NCI-H2171 treated with DMSO at 0.1 percent for 48 hours (cell line): ENCODE results near the gene DUOX1.
A peak's percentile ranks its signal among the peaks of the same experiment; 100 is the strongest.
"Not testable (repeated sequence)": the region's sequence is repeated elsewhere in the genome, so short reads cannot be mapped to it uniquely, and the experiment has no call there.

Experiments
- DNase-seq: peaks from one replicate; lab custom pipeline; 2025; lab: John Stamatoyannopoulos, UW

Gene DUOX1

DNA sequence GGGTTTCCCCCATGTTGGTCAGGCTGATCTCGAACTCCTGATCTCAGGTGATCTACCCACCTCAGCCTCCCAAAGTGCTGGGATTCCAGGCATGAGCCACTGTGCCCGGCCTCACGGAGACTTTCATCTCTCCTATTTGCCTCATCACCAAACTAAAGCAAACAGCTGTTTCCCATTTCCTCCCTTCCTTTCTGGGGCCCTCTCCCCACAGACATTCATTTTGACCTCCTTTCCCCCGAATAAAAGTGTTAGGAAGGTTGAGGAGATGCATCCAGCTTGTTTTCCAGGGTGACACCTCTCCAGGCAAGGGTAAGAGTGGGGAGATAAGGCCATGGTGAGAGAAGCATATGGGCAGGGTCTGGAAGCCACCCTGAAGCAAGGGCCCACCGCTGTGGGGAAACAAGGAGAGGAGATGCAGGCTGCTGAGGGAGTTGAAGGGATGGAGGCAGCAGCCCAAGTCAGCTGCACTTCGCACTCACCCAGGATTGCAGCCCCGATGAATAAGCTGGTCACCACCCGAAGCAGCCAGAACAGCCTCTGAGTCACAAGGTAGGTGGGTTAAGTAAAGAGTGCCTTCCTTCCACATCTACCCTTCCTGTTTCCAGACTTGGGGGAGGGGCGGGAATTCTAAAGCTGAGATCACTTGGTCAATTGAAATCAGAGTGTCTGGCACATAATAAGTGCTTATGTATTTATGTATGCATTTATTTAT, 7.9 kb upstream of the DUOX1 start:
- no peak for DNase-seq

- no peak for DNase-seq
Measured at GRCh38 chr15:45122719-45123118, 7.1 kb upstream of the DUOX1 start.

DNA sequence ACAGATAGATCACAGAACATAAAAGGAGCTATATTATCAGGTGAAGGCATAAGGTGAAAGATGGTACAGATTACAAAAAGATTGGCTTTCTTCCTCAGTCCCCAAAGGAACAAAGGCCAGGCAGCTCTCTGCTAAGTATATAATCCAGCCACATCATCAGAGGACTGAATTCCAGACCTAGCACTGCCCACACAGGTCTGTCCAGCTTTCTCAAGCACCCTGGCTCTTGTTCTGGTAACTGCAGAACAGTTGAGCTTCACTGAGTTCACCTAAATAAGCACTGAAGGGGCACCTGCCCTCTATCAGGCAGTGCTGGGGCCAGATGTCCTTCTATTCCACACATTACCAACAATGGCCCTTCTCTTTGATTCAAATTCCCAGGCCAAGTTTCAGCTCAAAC, 6.4 kb upstream of the DUOX1 start:
- no peak for DNase-seq

DNA sequence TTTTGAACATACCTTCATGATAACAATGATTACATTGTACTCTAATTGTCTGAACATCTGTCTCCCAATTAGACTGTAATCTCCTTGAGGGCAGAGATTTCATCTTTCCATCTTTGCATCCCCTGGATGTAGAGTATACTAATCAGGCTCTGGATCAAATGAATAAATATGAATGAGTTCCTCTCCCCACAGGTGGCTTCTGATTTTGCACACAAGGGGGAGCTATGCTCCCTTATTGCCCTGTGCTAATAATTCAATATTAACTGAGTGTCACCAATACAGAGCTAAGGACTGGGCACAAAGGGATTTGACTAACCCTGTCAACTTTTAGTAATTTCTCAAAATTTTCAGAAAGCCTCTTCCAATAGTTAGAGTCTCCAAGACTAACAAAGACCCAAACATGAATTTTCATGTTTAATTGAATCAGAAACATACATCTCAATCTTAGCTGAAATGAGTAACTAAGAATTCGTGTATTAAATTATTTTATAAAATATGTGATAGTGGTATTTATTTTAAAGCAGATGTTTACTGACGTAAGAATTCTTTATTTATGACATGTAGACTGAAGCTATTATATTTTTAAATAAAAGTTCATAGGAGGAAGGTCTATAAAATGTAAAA, 3.1 kb upstream of the DUOX1 start:
- peak; percentile 52 for DNase-seq

DNA sequence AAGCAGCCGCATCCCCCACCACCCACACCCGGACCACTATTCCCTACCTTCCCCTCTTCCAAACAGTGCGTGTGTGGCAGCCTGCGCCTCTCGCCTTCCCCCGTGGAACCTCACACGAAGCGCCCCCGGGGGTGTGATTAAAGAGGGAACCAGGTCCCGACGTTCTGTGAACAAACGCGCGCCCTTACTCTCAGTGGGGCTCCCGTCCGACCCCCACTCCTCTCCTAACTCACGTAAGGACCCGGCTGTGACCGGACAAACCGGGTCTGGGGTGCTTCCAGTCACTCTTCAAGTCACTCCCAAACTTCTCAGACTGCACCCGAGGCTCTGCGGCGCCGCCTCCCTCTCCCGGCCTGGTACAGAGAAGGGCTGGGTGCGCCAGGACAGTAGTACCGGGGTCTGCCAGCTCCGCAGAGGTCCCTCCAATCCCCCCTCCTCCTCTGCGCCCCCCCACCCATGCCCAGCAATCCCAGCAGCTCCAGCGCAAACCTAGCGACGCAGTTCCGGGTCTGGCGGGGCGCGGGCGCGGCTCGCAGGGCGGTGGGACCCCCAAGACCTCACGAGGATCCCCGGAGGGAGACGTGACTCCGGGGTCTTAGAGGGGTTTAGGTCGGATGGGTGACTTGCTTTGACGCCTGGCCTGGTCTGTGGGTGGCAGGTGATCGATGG, 689 bp upstream of the DUOX1 start:
- no peak for DNase-seq

DNA sequence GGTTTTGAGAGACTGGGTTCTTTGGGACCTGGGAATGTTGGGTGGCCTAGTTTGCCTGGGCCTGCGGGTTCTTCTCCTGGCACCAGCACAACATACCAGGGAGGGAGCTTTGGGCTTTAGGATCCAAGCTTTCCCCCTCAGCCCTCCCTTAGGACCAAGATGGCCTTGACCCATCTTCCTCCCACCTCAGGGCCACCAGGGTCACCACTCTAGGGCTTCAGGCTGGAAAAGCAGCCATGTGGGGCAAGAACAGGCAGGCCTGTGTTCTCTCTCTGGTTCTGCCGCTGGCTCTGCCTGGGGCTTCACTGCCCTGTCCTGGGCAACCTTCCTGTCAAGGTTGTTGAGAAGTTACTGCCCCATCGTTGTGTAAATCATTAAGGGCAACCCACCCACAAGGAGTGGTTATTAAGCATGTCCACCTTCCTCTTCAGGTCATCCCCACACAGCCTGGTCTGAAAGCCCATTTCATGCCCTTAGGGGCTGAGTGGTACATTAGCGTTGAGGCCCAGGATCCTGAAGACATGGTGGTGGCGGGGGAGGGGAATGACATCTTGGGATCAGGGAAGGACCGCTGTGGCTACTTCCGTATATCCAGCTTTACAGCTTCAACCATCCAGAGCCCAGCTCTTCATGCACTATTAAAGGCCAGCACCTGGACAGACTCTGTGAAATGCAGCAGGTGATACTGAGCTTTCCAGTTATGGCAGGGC, 652 bp downstream of the DUOX1 start:
- no peak for DNase-seq

GRCh38 chr15:45131510-45131909, 1.7 kb downstream of the DUOX1 start:
- DNase-seq, result no peak

DNA sequence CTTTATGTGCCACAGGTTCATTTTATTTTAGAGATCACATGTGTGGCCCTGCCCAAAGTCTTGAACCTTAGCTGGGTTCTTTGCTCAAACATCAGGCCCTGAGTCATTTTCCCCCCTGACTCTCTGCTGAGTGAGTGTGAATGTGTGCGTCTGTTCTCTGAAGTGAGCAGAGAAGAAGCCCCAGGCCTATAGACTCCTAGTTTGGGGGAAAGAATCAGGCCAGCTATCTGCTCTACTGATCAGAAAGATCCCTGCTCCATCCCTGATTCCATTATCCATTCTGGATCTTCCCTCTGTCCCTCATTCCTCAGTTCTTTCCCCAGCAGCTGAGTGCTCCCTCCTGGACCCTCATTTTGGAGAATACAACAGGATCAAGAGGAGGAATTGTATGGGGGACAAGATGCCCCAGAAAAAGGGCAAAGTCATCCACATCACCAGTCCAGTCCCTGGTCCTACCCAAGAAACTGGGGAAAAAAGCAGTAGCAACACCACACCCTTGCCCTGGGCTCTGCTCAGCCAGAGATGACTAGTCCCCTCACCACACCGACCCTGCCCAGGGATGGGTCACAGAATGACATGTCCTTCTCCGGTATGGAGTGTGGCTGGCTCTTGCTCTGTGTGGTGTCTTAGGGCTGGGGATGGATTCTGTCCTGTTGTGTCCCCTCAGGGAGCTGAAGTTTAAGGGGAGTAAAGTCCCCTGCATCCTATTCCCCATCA, 3.2 kb downstream of the DUOX1 start:
- DNase-seq, result no peak

DNA sequence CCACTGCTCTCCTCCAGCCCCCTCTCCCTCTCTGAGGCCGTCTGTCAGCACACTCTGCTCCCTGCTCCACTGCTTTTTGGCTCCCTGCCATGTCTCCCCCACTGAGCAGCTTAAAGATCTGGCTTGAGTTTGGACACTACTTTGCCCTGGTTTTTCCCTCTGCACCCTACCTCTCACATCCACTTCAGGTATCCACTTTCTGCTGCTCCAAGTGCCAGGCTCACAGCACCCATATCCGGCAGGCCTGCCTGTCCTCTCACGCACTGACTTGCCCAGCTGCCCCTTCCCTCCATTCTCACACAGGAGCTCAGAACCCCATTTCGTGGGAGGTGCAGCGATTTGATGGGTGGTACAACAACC, 3.7 kb downstream of the DUOX1 start:
- DNase-seq, result peak; percentile 80

- DNase-seq, result no peak
Measured at GRCh38 chr15:45134046-45134445, 4.3 kb downstream of the DUOX1 start.

DNA sequence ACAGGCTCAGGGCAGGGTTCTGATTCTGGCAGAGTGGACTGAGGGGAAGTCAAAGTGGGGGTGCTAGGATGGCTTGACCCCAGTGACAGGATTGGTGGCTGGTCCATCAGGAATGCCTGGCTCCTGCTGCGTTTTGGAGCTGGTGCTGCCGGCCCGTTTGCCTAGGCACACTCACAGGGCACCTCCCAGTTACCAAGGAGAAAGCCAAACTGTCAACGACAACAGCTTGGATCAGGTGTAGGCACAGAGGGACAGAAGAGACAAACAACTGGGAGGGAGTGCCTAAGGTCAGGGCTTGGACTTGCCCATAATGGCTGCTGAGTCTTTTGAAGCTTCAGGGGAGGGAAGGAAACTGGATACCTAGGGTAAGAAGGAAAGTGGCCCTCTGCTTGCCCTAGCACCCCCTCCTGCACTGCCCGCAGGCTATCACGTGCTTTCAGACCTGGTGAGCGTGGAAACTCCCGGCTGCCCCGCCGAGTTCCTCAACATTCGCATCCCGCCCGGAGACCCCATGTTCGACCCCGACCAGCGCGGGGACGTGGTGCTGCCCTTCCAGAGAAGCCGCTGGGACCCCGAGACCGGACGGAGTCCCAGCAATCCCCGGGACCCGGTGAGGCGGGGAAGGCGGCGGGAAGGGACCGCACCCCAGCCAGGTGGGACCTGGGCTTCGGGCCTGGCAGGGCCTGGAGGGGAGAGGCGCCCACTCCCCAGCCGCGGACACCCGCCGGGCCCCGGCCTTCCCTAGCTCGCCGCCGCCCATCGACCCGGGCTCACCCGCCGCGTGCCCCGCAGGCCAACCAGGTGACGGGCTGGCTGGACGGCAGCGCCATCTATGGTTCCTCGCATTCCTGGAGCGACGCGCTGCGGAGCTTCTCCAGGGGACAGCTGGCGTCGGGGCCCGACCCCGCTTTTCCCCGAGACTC, 5.1 kb downstream of the DUOX1 start:
- no peak for DNase-seq

GRCh38 chr15:45135705-45136377, 6.0 kb downstream of the DUOX1 start:
- DNase-seq, result not testable (repeated sequence)

DNA sequence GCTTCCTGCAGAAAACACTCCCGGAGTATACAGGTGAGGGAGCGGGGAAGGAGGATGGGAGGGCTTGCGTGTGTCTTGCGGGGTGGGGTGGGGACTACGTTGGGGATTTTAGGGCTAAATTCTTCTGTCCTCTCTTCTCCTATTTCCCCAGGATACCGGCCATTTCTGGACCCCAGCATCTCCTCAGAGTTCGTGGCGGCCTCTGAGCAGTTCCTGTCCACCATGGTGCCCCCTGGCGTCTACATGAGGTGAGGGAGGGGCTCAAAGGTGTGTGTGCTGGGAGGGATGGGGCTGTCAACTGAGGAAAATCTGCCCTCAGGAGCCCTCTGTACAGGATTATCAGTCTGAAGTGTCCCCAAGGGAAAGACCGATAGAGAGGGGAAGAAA, 6.6 kb downstream of the DUOX1 start:
- DNase-seq, result no peak

DNA sequence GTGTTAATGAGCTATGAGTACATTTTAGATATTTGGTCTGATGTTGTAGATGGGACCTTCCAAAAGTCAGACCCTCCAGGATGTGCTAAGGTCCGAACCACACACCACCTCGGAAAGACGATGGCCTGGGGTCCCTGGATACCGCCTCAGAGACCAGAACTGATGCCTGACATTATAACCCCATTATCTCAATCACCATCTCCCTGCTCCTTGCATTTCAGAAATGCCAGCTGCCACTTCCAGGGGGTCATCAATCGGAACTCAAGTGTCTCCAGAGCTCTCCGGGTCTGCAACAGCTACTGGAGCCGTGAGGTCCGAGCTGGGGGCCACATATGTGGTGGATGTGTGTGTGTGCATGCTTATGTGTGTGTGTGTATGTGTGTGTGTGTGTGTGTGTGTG, 7.9 kb downstream of the DUOX1 start:
- DNase-seq, result no peak

DNA sequence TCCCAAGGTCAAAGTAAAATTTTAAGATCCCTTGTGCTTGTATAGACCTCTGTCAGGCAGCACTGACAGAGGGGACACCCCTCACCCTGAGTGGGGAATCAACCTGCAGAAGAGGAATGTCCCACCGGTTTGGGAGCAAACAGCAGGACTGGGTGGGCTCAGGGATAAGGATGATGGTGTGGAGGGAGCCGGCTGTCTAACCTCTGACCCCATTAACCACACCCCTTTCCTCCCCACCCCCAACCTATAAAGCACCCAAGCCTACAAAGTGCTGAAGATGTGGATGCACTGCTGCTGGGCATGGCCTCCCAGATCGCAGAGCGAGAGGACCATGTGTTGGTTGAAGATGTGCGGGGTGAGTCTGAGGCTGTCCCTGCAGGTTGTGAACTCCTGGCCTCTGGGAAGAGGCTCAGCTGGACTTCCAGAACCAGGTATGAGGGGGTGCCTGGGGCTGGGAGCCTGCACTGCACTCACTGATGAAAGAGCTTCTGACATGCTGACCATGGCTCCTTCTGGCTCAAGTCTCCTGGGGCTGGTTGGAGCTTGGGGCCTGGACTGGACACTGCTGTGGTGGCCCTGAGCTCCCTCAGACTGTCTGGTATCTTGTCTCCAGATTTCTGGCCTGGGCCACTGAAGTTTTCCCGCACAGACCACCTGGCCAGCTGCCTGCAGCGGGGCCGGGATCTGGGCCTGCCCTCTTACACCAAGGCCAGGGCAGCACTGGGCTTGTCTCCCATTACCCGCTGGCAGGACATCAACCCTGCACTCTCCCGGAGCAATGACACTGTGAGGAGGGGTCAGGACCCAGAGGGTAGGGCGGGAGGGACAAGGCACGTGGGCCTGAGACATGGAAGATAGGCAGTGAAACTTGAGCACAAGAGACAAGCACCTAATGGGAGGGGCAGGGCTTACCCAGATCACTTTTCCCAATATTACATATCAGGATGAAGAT, 9.3 kb downstream of the DUOX1 start:
- no peak for DNase-seq

DNA sequence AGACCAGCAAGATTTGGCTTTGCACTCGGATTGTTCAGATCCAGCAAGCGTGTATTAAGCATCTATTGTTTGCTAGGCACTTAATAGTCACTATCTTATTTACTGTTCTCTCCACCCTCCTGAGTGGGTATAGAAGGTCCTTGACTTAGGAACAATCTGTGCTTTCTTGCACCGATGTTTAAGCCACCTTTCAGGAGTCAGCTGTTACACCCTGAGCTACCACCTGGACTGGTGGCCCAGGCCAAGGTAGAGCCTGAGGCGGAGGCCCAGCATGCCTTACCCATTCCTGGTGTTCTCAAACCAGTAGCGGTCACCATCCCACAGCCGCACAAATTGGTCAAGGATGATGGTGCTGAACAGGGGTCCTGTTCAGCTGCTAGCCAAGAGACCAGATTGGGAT, 10.0 kb downstream of the DUOX1 start:
- DNase-seq, result no peak

- no peak for DNase-seq
Measured at GRCh38 chr15:45140557-45141250, 10.9 kb downstream of the DUOX1 start.

DNA sequence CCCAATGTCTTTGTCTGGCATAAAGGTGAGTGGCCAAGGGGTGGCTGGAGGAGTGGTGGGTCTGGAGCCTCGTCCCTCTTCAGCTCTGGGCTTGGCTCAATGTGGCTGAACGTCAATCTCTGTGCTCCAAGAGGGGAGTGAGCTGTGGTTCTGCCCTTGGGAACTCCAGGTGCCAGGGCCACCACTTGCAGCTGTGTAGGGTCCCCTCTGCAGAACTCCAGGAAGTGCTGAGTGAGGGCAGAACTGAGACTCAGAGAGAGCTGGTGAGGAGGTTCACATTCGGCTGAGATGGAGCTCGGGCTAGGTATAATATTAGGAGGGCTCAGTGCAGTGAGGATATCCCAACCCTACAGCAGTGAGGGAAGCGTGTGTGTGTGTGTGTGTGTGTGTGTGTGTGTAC, 11.6 kb downstream of the DUOX1 start:
- DNase-seq, result no peak

- no peak for DNase-seq
Measured at GRCh38 chr15:45143056-45143455, 13.3 kb downstream of the DUOX1 start.
